RWPE1 (cell line): ENCODE measurements around the gene MCMBP.

Source experiments
- CTCF ChIA-PET: fragments of 350-600 bp; sonication (Branson Sonifier 250); formaldehyde crosslinking; extraction: SDS; loops from one replicate; lab custom pipeline; 2021; lab: Yijun Ruan, JAX
- POLR2A ChIA-PET: fragments of 400-600 bp; formaldehyde crosslinking; extraction: SDS; loops from one replicate; lab custom pipeline; 2020; ENCODE audit warnings: antibody characterized with exemption; ENCODE audit not compliant: low non-redundant PET; lab: Yijun Ruan, JAX
- DNase-seq: peaks from one replicate; pipeline ENCODE4 v3.0.0; 2012; ENCODE audit warnings: low spot score
- H3K27ac ChIP-seq: fragments of 450-650 bp; 2 replicates; pipeline ENCODE4 v1.5.1; 2017
- TF ChIP-seq, protein P1 (sequence below): fragments of 450-650 bp; conservative IDR thresholded peaks from 2 replicates; pipeline ENCODE4 v1.5.1; 2017; ENCODE audit warnings: low read depth, mild to moderate bottlenecking

MCMBP gene

DNA sequence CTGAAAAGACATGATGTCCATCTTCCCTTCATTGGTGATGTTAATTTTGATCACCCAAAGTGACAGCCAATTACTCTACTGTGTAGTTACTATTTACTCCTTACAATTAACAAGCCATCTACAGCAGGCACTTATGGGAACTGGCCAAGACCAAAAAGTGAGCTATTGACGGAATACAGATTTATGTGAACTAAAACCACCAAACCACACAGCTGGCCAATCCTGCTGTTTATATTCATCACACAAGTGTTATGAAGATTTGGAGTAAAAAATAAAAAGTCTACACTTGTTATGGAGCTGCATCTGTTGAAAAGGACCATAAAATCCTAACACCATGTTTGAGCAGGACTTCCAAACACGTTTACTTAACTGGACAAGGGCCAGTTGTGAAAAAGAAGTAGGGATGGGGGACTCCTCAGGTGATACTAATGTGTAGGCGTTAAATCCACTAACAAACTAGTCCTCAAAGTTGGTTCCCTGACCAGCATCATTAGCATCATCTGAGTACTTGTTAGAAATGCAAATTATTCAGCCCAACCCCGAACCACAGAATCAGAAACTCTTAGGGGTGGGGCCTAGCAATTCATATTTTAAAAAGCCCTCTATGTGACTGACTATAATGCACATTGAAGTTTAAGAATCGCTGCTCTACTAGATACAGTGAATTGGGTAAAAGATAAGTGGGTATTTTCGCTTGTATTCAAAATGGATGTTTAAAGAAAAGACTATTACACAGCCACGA, 11.6 kb downstream of the MCMBP start:
- DNase-seq = no peak
- no peak overlapping the region for H3K27ac ChIP-seq
- ChIA-PET CTCF (interaction anchor here (0.6 to 2.8 kb wide), 5 partner anchors 32 to 252 kb away, joined by 3 to 26 read pairs (median 8); no protein-coding TSS in a partner anchor), POLR2A (no interaction called here)
- TF ChIP-seq, protein P1, sequence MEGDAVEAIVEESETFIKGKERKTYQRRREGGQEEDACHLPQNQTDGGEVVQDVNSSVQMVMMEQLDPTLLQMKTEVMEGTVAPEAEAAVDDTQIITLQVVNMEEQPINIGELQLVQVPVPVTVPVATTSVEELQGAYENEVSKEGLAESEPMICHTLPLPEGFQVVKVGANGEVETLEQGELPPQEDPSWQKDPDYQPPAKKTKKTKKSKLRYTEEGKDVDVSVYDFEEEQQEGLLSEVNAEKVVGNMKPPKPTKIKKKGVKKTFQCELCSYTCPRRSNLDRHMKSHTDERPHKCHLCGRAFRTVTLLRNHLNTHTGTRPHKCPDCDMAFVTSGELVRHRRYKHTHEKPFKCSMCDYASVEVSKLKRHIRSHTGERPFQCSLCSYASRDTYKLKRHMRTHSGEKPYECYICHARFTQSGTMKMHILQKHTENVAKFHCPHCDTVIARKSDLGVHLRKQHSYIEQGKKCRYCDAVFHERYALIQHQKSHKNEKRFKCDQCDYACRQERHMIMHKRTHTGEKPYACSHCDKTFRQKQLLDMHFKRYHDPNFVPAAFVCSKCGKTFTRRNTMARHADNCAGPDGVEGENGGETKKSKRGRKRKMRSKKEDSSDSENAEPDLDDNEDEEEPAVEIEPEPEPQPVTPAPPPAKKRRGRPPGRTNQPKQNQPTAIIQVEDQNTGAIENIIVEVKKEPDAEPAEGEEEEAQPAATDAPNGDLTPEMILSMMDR = no peak

DNA sequence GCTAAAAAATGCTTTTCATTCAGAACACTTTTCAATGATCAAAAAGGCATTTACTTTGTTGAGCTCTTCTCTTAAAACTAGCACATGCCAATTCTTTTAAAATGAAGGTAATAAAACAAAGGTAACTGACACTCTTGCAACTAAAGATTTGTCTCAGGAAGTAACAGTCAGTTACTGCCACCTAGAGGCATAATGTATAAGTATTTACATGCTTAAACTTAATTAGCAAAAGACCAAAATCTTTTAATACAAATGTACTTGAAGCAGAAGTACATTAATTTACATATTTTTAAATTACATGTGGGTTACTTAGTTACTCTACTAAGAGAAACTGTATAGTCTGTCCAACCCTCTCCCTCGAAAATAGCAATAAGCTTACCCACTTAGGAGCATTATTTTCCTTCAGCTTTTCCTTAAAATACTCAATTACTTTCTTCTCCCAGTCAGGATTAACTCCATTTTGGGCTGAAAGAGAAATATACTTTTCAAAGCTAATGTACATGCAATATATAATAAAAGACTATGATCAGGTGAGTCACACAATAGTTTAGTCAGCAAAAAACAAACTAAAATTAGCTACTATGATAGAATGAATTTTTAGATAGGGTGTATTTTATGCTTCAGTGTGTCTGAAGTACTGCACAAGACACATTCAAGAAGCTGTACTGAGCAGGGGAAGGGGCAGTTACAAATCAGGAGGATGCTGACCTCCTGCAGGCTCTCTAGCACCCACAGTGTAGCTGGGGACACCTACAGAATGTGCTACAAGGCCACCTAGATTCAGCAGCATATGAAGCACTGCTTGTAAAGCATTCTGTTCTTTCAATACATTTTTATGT, 13.0 kb downstream of the MCMBP start:
- CTCF ChIA-PET = interaction anchor here (0.5 to 2.8 kb wide), 21 partner anchors 8 to 251 kb away, joined by 3 to 26 read pairs (median 4); partner anchors contain the start of gene INPP5F
- TF ChIP-seq, protein P1 = peak; percentile 71
- POLR2A ChIA-PET = interaction anchor here (0.5 to 0.6 kb wide), 2 partner anchors 61 to 1753 kb away, joined by 3 read pairs; no protein-coding TSS in a partner anchor
- no peak overlapping the region for H3K27ac ChIP-seq
- DNase-seq = peak; percentile 30

DNA sequence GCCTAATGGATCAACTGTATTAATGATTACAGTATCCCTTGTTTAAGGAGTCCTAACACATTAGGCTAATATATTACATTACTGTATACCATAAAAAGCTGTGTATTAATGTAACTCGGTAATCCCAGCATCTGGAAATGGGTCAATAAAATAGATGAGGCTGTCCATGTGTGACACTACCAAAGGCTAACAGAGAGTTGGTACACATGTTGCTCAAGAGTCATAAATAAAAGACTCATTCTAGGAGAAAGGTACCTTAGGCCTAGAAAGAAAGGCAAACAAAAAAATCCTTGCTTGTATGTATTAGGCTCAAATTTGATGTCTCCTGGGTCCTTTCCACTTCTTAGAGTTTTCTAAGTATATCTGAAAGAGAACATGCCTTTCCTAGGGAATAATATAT, 14.6 kb downstream of the MCMBP start:
- DNase-seq = no peak
- POLR2A ChIA-PET = no interaction called here
- H3K27ac ChIP-seq = no peak overlapping the region
- TF ChIP-seq, protein P1 = no peak
- CTCF ChIA-PET = interaction anchor here (0.5 to 1.3 kb wide), 3 partner anchors 88 to 111 kb away, joined by 3 to 5 read pairs (median 3); no protein-coding TSS in a partner anchor

DNA sequence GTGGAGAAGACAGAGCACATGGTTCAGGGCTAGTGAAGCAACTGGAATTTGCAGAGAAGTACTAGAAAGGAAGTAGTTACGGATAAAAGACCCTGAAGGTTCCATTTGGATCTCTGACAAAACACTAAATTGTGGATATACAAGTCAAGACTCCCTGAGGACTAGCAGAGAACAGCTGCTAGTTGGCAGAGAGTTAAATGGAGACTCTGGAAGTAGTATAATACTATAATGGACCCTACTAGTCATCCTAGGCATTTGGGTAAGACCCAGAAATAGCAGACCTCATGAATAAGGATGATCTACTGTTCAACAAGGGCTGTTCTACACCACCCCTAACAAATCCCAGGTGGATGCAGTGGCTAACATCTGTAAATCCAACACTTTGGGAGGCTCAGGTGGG, 19.1 kb downstream of the MCMBP start:
- no peak for DNase-seq
- CTCF ChIA-PET = no interaction called here
- POLR2A ChIA-PET = no interaction called here
- TF ChIP-seq, protein P1 = no peak
- H3K27ac ChIP-seq = no peak overlapping the region

DNA sequence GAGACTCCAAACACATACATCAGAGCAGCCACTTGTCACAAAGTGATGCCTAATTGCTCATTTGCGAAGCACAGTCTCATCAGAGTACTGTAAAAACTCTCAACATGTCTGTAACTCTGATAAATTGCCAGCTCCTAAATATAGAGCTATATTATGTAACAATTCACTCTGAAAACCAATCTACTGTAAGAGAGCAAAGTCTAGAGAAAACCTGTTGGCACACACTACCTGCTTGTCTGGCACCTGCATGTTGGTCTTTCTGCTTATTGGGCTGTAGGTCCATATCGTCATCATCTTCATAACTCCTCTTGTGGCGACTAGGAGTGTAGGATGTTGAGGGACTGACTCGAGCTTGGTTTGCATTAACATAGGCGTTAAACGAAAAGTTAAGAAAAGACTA, 19.8 kb downstream of the MCMBP start:
- H3K27ac ChIP-seq = no peak overlapping the region
- POLR2A ChIA-PET = no interaction called here
- DNase-seq = no peak
- CTCF ChIA-PET = no interaction called here
- TF ChIP-seq, protein P1 = no peak

DNA sequence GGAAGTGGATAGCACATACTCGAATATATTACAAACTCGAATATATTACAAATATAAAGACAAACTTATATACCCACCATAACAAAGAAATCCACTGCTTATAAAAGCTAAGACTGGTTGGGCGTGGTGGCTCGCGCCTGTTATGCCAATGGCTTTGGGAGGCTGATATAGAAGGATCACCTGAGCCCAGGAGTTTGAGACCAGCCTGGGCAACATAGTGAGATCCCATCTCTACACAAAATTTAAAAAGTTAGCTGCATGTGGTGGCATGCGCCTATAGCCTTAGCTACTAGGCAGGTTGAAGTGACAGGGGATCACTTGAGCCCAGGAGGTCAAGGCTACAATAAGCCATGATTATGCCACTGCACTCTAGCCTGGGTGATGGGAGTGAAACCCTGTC, 20.4 kb downstream of the MCMBP start:
- TF ChIP-seq, protein P1 = no peak
- ChIA-PET POLR2A (no interaction called here), CTCF (no interaction called here)
- H3K27ac ChIP-seq = no peak overlapping the region
- no peak for DNase-seq
